Neuronal stem cell (in vitro differentiated cells): ENCODE measurements around the gene TMEM221.

Source experiments
- DNase-seq: peaks from one replicate; pipeline ENCODE4 v3.0.0-alpha.2; 2013; ENCODE audit warnings: low spot score
- H2AFZ ChIP-seq: one replicate; pipeline ENCODE4 v1.6.1; 2013; ENCODE audit warnings: mild to moderate bottlenecking, low read length, inconsistent platforms
- H2AK5ac ChIP-seq: 2 replicates; pipeline ENCODE4 v1.6.1; 2013; ENCODE audit warnings: low read depth, mild to moderate bottlenecking, inconsistent platforms, low read length, moderate library complexity, mixed read lengths
- H2BK120ac ChIP-seq: 2 replicates; pipeline ENCODE4 v1.6.1; 2013; ENCODE audit warnings: low read depth, mild to moderate bottlenecking, inconsistent platforms, low read length, moderate library complexity, mixed read lengths
- H2BK12ac ChIP-seq: one replicate; pipeline ENCODE4 v1.6.1; 2013; ENCODE audit warnings: low read length, inconsistent platforms
- H2BK15ac ChIP-seq: 2 replicates; pipeline ENCODE4 v1.6.1; 2013; ENCODE audit warnings: mild to moderate bottlenecking, low read length, inconsistent platforms, mixed read lengths
- H2BK5ac ChIP-seq: one replicate; pipeline ENCODE4 v1.6.1; 2013; ENCODE audit warnings: inconsistent platforms, mild to moderate bottlenecking, low read length, moderate library complexity
- H3K14ac ChIP-seq: one replicate; pipeline ENCODE4 v1.6.1; 2013; ENCODE audit warnings: low read length, inconsistent platforms
- H3K18ac ChIP-seq: 2 replicates; pipeline ENCODE4 v1.6.1; 2013; ENCODE audit warnings: low read length, inconsistent platforms
- H3K23ac ChIP-seq: 2 replicates; pipeline ENCODE4 v1.6.1; 2013; ENCODE audit warnings: low read depth, mild to moderate bottlenecking, mixed read lengths, low read length, inconsistent platforms; ENCODE audit not compliant: poor library complexity
- H3K27ac ChIP-seq: replicated peaks from 3 replicates; pipeline ENCODE4 v1.5.1; 2013; ENCODE audit warnings: low read length, inconsistent platforms
- H3K27me3 ChIP-seq, 3 experiments: 2 replicates each; pipeline ENCODE4 v1.6.1; 2013; ENCODE audit warnings: low read length in 3 of 3, mild to moderate bottlenecking in 2 of 3, inconsistent platforms in 1 of 3, low read depth in 1 of 3, mixed read lengths in 1 of 3, moderate library complexity in 1 of 3; ENCODE audit not compliant: control insufficient read depth in 3 of 3, insufficient read depth in 3 of 3
- H3K36me3 ChIP-seq, 2 donors: replicated peaks in 1 of 2; 2 replicates each; pipeline ENCODE4 v1.6.1; 2013; ENCODE audit warnings: low read length in 2 of 2; ENCODE audit not compliant: control insufficient read depth in 2 of 2, insufficient read depth in 2 of 2
- H3K4ac ChIP-seq: 2 replicates; pipeline ENCODE4 v1.6.1; 2013; ENCODE audit warnings: inconsistent platforms, mild to moderate bottlenecking, low read length, moderate library complexity
- H3K4me1 ChIP-seq, 2 donors: 1 replicate in 1 of 2; 2 replicates in 1 of 2; pipeline ENCODE4 v1.6.1; 2013; ENCODE audit warnings: low read length in 2 of 2, low read depth in 1 of 2; ENCODE audit not compliant: control insufficient read depth in 2 of 2, insufficient read depth in 1 of 2
- H3K4me2 ChIP-seq: one replicate; pipeline ENCODE4 v1.6.1; 2013; ENCODE audit warnings: mild to moderate bottlenecking, low read length, inconsistent platforms; ENCODE audit not compliant: insufficient read depth, poor library complexity, severe bottlenecking
- H3K4me3 ChIP-seq, 2 donors: 2 replicates each; pipeline ENCODE4 v1.5.1; 2013; ENCODE audit warnings: low read length in 2 of 2, mild to moderate bottlenecking in 2 of 2, inconsistent platforms in 1 of 2, moderate library complexity in 1 of 2
- H3K79me1 ChIP-seq: one replicate; pipeline ENCODE4 v1.6.1; 2013; ENCODE audit warnings: low read depth, mild to moderate bottlenecking, inconsistent platforms, low read length, moderate library complexity
- H3K9ac ChIP-seq: one replicate; pipeline ENCODE4 v1.6.1; 2013; ENCODE audit warnings: mild to moderate bottlenecking, low read depth, low read length, inconsistent platforms; ENCODE audit not compliant: poor library complexity
- H3K9me3 ChIP-seq, 2 donors: replicated peaks in 1 of 2; 2 replicates each; pipeline versions ENCODE3 to v1.6.1; 2013; ENCODE audit warnings: low read length in 2 of 2, mild to moderate bottlenecking in 2 of 2, inconsistent platforms in 1 of 2, low read depth in 1 of 2, mixed read lengths in 1 of 2, moderate library complexity in 1 of 2; ENCODE audit not compliant: control insufficient read depth in 2 of 2, insufficient read depth in 1 of 2
- H4K8ac ChIP-seq: one replicate; pipeline ENCODE4 v1.6.1; 2013; ENCODE audit warnings: low read depth, mild to moderate bottlenecking, inconsistent platforms, low read length, moderate library complexity
- H4K91ac ChIP-seq: one replicate; pipeline ENCODE4 v1.6.1; 2013; ENCODE audit warnings: low read length, low read depth, mild to moderate bottlenecking, inconsistent platforms; ENCODE audit not compliant: poor library complexity
- WGBS, 2 donors: extraction: QIAGEN DNeasy Blood & Tissue Kit; methylation state at CpG; one replicate each; pipeline ENCODE4 v1.1.7; 2013; ENCODE audit warnings: missing lambda C conversion rate in 2 of 2, mixed read lengths in 1 of 2; ENCODE audit not compliant: insufficient read length in 2 of 2, insufficient replicate concordance in 1 of 2; ENCODE audit errors: extremely low coverage in 2 of 2; 5-methylcytosine and 5-hydroxymethylcytosine counted together

The TMEM221 gene

GRCh38 chr19:17436094-17436873 lies 12.2 kb downstream of the TMEM221 start:
- Histone ChIP-seq H3K79me1 (peaks cover 3% of the 10 kb centered on the region), H4K91ac (no peak overlapping the region), H3K36me3 (peaks cover 0 to 3% of the 10 kb centered on the region in 2 donors), H2BK15ac (no peak overlapping the region), H3K18ac (no peak overlapping the region), H3K4me3 (no peak overlapping the region), H3K23ac (peak overlapping the region; percentile 51), H2AFZ (no peak overlapping the region), H2BK5ac (no peak overlapping the region), H4K8ac (no peak overlapping the region), H2BK120ac (peak overlapping the region; percentile 42), H2BK12ac (no peak overlapping the region), H3K9me3 (peaks cover 0 to 3% of the 10 kb centered on the region in 2 donors), H2AK5ac (no peak overlapping the region), H3K9ac (no peak overlapping the region), H3K4ac (no peak overlapping the region), H3K27ac (no peak overlapping the region), H3K27me3 (no peaks in the 10 kb centered on the region), H3K4me1 (no peaks in the 10 kb centered on the region), H3K14ac (no peak overlapping the region), H3K4me2 (no peak overlapping the region)
- no CpG with 5 or more reads among the region's 25 CpGs for WGBS, 2 donors
- no peak for DNase-seq

DNA sequence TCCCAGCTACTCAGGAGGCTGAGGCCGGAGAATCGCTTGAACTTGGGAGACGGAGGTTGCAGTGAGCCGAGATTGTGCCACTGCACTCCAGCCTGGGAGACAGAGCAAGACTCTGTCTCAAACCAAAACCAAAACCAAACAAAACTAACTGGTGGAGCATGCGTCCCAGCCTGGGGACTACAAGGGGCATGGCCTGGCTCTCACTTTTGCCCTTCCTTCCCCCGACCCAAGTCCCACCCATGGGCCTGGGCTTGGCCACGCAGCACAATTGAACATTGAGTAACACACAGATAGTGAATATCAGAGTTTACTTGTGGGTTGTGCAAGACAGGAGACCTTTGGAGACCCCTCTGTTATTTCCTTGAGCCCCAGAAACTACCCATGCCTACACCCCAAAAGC lies 13.2 kb downstream of the TMEM221 start:
- no peak overlapping the region for H3K18ac ChIP-seq
- H3K4me2 ChIP-seq, result no peak overlapping the region
- no peak overlapping the region for H2AK5ac ChIP-seq
- no peak overlapping the region for H2BK12ac ChIP-seq
- peaks cover 0 to 3% of the 10 kb centered on the region in 2 donors for H3K9me3 ChIP-seq
- no peak overlapping the region for H2BK120ac ChIP-seq
- H3K14ac ChIP-seq, result no peak overlapping the region
- H3K23ac ChIP-seq, result peak overlapping the region; percentile 51
- H3K27me3 ChIP-seq, result no peaks in the 10 kb centered on the region
- no peak overlapping the region for H3K9ac ChIP-seq
- no peak overlapping the region for H3K4ac ChIP-seq
- peaks cover 3% of the 10 kb centered on the region for H3K79me1 ChIP-seq
- H4K8ac ChIP-seq, result no peak overlapping the region
- no peak overlapping the region for H3K4me3 ChIP-seq
- peaks cover 0 to 3% of the 10 kb centered on the region in 2 donors for H3K36me3 ChIP-seq
- no CpG with 5 or more reads among the region's 7 CpGs for WGBS, 2 donors
- no peak overlapping the region for H2AFZ ChIP-seq
- no peak overlapping the region for H3K27ac ChIP-seq
- no peak overlapping the region for H2BK5ac ChIP-seq
- no peak overlapping the region for H4K91ac ChIP-seq
- H2BK15ac ChIP-seq, result no peak overlapping the region
- H3K4me1 ChIP-seq, result no peaks in the 10 kb centered on the region
- DNase-seq, result no peak

DNA sequence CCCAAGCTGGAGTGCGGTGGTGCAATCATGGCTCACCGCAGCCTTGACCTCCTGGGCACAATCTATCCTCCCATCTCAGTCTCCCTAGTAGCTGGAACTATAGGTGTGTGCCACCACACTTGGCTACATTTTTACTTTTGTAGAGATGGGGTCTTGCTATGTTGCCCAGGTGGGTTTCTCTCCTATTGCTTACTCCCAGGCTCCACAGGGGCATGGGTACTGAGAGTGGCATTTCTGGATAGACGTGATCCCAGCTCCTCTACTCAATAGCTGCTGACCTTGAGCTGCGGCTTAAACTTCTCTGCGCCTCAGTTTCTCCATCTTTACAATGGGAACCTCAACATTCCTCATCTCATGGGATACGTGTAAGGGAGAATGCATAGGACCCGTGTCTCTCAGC lies 17.1 kb downstream of the TMEM221 start:
- Histone ChIP-seq H2BK12ac (no peak overlapping the region), H3K27me3 (no peaks in the 10 kb centered on the region), H3K4ac (no peak overlapping the region), H2AK5ac (no peak overlapping the region), H4K91ac (no peak overlapping the region), H4K8ac (no peak overlapping the region), H3K14ac (no peak overlapping the region), H3K27ac (no peak overlapping the region), H3K4me1 (no peaks in the 10 kb centered on the region), H2AFZ (no peak overlapping the region), H3K9me3 (peaks cover 0 to 3% of the 10 kb centered on the region in 2 donors), H3K18ac (no peak overlapping the region), H3K36me3 (peaks cover 0 to 3% of the 10 kb centered on the region in 2 donors), H3K23ac (no peak overlapping the region), H3K4me2 (no peak overlapping the region), H3K9ac (no peak overlapping the region), H2BK15ac (no peak overlapping the region), H3K79me1 (peaks cover 3% of the 10 kb centered on the region), H3K4me3 (no peak overlapping the region), H2BK5ac (no peak overlapping the region), H2BK120ac (no peak overlapping the region)
- no peak for DNase-seq
- no CpG with 5 or more reads among the region's 7 CpGs for WGBS, 2 donors

GRCh38 chr19:17429641-17430113 lies 18.8 kb downstream of the TMEM221 start:
- Histone ChIP-seq H3K9ac (no peak overlapping the region), H3K23ac (no peak overlapping the region), H3K4ac (no peak overlapping the region), H3K4me3 (no peak overlapping the region), H2BK120ac (no peak overlapping the region), H2BK12ac (no peak overlapping the region), H4K8ac (no peak overlapping the region), H3K9me3 (no peaks in the 10 kb centered on the region), H2BK15ac (no peak overlapping the region), H2BK5ac (no peak overlapping the region), H3K79me1 (no peaks in the 10 kb centered on the region), H3K4me2 (no peak overlapping the region), H2AFZ (no peak overlapping the region), H4K91ac (no peak overlapping the region), H2AK5ac (no peak overlapping the region), H3K27ac (no peak overlapping the region), H3K27me3 (no peaks in the 10 kb centered on the region), H3K4me1 (peaks cover 1 to 2% of the 10 kb centered on the region in 2 donors), H3K14ac (no peak overlapping the region), H3K36me3 (no peaks in the 10 kb centered on the region), H3K18ac (no peak overlapping the region)
- DNase-seq, result no peak
- no CpG with 5 or more reads among the region's 17 CpGs for WGBS, 2 donors
